Measurements from ENCODE around the gene SMARCA2.

Gene SMARCA2

DNA sequence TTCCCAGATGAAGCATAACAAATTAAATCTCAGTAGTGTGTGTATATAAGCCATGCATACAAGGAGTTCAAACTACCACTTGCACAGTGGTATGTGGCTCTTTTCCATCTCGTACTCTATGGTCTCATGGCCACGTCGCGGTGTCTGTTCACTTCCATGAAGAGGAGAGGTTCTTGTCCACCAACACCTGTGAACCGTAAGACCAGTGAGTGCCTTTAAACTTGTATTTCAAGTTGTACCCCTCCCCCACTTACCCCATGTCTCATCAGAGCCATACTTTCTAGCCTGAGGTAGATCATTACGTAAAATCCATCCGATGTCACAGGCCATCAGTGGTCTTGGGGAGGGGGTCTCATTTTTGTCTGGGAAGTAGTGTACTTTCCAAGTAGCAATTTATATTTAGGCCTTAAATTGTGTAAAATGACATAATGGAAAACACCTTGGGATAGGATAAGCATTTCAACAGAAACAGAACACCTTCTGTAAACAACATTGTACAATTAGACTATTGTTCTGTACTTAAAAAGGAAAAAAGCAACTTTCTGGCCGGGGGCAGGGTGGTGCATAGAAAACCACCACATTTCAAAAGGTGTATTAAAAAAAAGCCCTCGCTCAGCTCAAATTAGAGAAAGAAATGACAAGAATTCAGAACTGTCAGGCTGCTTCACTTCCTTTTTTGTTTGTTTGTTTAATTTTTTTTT, 163.0 kb downstream of the SMARCA2 start:
- no peak for DNase-seq

- peak; percentile 17 for DNase-seq
Observed at GRCh38 chr9:2179567-2179966, 164.4 kb downstream of the SMARCA2 start.

- no peak for DNase-seq
Observed at GRCh38 chr9:2180154-2180553, 165.0 kb downstream of the SMARCA2 start.

- DNase-seq = no peak
Observed at GRCh38 chr9:2180704-2181103, 165.6 kb downstream of the SMARCA2 start.

DNA sequence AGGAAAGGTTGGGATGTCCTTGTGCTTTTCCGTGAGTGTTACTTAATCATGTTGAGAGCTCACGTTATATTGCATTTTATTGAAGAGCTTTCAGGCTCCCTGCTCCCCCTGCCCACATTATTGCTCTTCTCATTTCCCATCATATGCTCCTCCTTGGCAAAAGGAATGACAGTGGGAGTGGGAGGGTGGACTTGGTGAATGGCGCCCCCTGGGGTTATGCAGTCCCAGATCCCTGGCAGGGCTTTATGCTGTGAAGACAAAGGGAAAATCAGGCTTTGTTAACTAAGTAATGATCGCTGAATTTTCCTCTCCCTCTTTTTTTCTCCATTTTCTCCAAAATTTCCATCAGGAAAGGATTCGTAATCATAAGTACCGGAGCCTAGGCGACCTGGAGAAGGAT, 166.6 kb downstream of the SMARCA2 start:
- peak; percentile 14 for DNase-seq

- DNase-seq = no peak
Observed at GRCh38 chr9:2190939-2191608, 175.9 kb downstream of the SMARCA2 start.

- no peak for DNase-seq
Observed at GRCh38 chr9:2191609-2191972, 176.4 kb downstream of the SMARCA2 start.

DNA sequence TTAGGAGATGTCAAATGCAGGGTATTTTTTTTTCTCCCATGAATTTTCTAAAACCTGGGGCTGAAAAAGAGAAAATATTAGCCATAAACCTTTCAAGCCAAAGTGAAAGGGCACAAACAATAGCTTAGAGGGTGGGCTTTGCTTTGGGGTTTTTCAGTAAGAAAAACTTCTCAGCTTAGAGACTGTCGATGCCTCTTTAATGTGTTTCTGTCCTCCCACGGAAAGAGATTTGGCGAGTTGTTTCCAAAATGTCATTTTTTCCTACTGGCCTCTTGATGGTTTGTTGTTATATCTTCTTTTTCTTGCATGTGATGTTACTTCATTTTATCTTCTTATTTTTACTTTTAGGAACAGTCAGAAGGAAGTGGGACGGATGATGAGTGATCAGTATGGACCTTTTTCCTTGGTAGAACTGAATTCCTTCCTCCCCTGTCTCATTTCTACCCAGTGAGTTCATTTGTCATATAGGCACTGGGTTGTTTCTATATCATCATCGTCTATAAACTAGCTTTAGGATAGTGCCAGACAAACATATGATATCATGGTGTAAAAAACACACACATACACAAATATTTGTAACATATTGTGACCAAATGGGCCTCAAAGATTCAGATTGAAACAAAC, 177.3 kb downstream of the SMARCA2 start:
- DNase-seq = no peak

GRCh38 chr9:2193552-2193951, 178.4 kb downstream of the SMARCA2 start:
- DNase-seq = no peak

GRCh38 chr9:2195211-2195610, 180.1 kb downstream of the SMARCA2 start:
- DNase-seq = no peak

- DNase-seq = no peak
Observed at GRCh38 chr9:2196757-2197156, 181.6 kb downstream of the SMARCA2 start.

- DNase-seq = no peak
Observed at GRCh38 chr9:2198956-2199635, 183.9 kb downstream of the SMARCA2 start.

- DNase-seq = no peak
Observed at GRCh38 chr9:2199999-2200796, 185.1 kb downstream of the SMARCA2 start.

- DNase-seq = no peak
Observed at GRCh38 chr9:2208465-2208864, 193.3 kb downstream of the SMARCA2 start.

DNA sequence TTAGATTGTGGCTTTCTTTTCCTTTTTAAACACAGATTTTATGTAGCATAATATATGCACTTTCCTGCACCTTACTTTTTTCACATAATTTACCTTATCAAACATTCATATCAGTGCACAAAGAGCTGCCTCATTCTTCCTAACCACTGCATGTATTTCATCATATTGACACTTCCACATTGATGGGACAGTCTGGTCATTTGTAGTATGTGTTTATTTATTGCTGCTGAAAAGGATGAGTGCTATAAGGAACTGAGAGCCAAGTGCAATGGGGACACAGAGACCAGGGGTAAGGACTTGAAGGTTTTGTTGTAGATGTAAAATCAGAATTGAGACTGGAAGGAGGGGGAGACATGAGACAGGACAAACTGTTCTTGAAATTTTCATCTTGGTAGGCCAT, 193.8 kb downstream of the SMARCA2 start:
- no peak for DNase-seq

DNA sequence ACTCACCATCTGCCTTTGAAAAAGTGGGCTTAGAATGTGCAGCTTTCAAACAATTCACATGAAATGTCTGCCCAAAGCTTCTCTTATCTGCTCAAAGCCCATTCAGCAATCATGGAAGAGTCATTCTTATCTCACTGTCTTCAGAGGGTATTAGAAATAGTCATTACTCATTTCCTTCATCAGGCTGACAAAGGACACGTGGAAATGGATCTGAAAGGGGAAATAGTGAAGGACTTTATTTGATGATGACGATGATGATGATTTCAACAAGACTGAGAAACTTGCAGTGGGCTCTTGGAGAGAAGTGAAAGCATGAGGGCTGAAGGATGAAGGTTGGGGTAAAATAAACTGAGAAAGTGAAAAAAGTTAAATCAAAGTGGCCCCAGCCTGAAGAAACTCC, 194.3 kb downstream of the SMARCA2 start:
- DNase-seq = no peak

GRCh38 chr9:2210201-2210600, 195.1 kb downstream of the SMARCA2 start:
- DNase-seq = no peak

DNA sequence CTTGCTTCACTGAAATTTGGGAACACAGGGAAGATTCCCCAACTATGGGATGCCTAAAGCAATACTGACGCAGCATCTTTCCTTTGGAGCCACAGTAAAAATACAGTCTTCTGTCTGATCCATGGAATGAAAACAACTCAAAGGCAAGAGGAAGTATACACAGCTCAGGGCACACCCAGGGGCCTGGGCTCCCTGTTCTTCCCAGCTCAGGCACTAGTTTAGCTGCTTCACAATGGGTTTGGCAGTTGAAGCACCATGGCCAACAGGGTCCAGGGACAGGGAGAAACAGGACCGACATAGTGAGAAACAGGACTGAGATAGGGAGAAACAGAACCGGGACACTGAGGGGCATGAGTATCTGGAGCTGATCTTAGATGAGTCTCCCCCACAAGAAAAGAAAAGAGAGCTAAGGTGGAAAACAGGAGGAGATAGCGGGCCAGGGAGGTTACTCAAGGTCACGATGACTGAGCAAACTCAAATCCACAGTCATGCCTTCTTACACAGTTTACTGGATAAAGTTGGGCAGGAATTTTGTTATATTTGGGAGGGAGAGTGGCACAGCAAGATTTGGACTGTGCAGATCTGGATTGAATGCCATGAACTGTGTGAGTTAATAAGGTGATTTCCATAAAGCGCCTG, 198.8 kb downstream of the SMARCA2 start:
- DNase-seq = no peak

DNA sequence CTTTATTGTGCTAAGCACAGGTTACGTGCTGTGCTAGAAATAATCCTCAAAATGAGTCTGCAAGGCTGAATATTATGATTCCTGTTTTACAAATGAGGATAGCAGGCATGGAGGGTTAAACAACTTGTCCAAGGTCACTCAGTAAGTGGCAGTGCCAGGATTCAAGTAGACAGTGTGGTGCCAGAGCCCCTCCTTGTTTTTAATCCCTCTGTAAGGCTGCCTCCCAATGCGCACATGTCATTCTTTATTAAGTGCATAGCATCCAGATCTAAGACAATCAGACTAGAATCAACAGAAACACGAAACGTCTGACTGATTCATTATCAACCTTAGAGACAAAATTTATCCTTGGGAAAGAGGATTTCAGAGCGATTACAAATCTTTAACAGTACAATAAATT, 199.6 kb downstream of the SMARCA2 start:
- no peak for DNase-seq

- no peak for DNase-seq
Observed at GRCh38 chr9:2215921-2216441, 200.8 kb downstream of the SMARCA2 start.

DNA sequence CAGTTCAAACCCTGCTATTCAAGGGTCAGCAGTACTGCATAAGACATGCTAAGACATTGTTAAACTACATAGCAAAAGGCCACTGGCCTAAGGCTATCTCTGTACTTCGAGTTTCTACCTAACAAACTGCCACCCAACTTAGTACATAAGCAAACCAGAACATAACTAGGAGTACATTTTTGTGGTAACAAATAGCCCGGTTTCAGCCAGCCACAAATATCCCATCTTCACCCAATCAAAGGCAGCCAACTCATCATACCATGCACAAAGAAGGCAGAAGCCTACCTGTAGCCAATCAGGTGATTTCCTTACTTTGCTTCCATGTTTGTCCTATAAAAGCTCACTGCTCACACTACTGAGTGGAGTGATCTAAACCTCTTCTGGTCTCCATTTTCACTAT, 201.4 kb downstream of the SMARCA2 start:
- DNase-seq = no peak

DNA sequence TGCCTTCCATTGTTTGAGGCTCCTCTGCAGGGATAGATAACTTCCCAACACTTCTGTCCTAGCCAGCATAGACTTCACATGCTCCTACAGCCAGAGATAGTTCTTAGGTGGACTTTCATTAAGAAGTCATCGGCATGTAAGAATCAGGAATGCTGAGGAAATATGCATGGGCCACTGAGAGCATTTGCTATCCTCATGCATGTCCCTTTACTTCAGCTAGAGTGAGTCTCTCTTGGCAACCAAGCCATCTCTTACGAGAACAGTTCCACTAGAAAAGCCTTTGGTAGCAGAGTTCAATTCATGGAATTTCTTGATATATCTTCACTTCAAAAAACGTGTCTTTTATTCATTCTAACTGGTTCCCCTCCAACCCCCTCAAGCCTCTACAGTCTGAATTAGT, 202.4 kb downstream of the SMARCA2 start:
- DNase-seq = no peak

Measured in activated CD4-positive, alpha-beta T cell treated with anti-CD3 and anti-CD28 coated beads, Interleukin-2, Interleukin-6, amounts not matched to agents 100 ng/mL and 50 ng/mL, durations not matched to agents 16 hours and 8 hours (primary cell).